Measurements from ENCODE around the gene RIPOR1.

RIPOR1 gene

GRCh38 chr16:67539271-67539670 lies 10.6 kb downstream of the RIPOR1 start:
- no peak for DNase-seq

DNA sequence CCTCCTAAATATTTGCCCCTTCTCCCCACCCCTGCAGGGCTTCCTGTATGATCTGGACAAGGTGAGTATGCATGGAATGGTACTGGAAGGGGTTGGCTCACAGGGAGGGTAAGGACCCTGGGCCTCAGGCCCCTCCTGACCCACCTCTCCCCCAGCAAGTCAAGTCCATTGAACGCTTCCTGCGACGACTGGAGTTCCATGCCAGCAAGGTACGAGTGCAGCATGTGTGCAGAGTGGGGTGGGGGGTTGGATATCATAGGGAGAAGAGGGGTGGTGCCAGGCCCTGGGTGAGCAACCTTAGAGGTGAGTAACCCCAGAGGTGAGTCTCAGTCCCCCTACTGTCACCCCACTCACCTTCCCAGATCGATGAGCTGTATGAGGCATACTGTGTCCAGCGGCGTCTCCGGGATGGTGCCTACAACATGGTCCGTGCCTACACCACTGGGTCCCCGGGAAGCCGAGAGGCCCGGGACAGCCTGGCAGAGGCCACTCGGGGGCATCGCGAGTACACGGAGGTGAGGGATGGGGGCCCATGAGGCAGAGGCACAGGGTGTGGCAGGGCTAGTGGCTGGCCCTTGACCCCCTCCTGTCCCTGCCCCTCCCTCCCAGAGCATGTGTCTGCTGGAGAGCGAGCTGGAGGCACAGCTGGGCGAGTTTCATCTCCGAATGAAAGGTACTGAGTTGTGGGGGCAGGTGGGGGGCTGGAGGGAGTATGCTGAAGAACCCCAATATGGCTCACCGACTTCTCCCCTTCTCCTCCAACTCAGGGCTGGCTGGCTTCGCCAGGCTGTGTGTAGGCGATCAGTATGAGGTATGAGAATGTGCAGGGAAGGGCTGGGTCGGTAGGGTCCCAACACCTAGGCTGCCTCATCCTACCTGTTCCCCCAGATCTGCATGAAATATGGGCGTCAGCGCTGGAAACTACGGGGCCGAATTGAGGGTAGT lies 11.3 kb downstream of the RIPOR1 start:
- DNase-seq, result no peak

DNA sequence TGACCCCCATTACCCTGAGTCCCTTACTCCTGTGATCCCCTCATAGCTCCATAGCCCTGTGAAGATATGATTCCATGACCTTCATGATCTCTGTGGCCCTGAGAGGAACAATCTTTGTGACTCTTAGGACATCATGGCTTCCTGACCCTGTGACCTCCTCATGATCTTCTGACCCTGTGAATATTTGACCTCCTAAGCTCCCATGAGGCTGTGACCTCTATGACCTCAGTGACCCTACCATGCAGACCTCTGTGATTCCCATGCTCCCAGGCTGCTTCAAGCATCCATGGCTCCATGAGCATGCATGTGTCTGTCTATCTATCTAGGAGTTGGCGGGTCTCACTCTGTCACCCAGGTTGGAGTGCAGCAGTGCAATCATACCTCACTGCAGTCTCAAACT lies 12.1 kb downstream of the RIPOR1 start:
- no peak for DNase-seq

DNA sequence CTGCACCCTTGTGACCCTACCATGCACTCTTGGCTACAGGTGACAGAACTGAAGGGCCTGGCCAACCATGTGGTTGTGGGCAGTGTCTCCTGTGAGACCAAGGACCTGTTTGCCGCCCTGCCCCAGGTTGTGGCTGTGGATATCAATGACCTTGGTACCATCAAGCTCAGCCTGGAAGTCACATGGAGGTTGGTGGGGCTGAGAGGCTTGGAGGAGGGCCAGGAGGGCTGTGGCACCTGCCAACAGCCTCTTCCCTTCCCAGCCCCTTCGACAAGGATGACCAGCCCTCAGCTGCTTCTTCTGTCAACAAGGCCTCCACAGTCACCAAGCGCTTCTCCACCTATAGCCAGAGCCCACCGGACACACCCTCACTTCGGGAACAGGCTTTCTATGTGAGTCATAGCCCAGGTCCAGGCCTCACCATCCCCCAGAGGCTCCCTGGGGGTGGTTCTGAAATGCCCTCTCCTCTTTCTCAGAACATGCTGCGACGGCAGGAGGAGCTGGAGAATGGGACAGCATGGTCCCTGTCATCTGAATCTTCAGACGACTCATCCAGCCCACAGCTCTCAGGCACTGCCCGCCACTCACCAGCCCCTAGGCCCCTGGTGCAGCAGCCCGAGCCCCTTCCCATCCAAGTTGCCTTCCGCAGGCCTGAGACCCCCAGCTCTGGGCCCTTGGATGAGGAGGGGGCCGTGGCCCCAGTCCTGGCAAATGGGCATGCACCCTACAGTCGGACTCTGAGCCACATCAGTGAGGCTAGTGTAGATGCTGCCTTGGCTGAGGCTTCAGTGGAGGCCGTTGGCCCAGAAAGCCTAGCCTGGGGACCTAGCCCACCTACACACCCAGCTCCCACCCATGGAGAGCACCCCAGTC lies 13.0 kb downstream of the RIPOR1 start:
- DNase-seq, result peak; percentile 88

- no peak for DNase-seq
Observed at GRCh38 chr16:67542464-67542863, 13.8 kb downstream of the RIPOR1 start.

GRCh38 chr16:67543036-67543435 lies 14.4 kb downstream of the RIPOR1 start:
- no peak for DNase-seq

- DNase-seq, result no peak
Observed at GRCh38 chr16:67543582-67543981, 15.0 kb downstream of the RIPOR1 start.

DNA sequence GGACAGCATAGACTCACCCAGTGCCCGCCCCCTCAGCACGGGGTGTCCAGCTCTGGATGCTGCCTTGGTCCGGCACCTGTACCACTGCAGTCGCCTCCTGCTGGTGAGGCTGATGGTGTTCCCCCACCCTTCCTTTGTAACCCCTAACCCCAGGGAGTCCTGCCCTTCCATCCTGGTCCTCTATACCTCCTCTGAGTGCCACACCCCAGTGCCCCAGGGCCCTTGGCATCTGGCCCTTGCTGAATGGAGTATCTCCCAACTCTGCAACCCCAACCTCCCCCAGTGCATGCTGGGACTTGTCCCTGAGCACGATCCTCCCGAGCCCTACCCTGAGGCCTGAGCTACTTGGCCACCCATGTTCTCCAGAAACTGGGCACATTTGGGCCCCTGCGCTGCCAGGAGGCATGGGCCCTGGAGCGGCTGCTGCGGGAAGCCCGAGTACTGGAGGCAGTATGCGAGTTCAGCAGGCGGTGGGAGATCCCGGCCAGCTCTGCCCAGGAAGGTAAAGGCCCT lies 15.8 kb downstream of the RIPOR1 start:
- DNase-seq, result no peak

- DNase-seq, result no peak
Observed at GRCh38 chr16:67544844-67545664, 16.4 kb downstream of the RIPOR1 start.

DNA sequence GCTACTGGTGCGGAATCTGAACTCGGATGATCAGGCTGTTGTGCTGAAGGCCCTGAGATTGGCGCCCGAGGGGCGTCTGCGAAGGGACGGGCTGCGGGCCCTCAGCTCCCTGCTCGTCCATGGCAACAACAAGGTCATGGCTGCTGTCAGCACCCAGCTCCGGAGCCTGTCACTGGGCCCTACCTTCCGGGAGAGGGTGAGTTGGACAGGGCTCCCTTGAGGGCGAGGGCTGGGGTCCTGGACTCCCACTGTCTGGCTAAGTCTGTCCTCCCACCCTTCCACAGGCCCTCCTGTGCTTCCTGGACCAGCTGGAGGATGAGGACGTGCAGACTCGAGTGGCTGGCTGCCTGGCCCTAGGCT lies 17.0 kb downstream of the RIPOR1 start:
- DNase-seq, result no peak

GRCh38 chr16:67546091-67546501 lies 17.5 kb downstream of the RIPOR1 start:
- no peak for DNase-seq

DNA sequence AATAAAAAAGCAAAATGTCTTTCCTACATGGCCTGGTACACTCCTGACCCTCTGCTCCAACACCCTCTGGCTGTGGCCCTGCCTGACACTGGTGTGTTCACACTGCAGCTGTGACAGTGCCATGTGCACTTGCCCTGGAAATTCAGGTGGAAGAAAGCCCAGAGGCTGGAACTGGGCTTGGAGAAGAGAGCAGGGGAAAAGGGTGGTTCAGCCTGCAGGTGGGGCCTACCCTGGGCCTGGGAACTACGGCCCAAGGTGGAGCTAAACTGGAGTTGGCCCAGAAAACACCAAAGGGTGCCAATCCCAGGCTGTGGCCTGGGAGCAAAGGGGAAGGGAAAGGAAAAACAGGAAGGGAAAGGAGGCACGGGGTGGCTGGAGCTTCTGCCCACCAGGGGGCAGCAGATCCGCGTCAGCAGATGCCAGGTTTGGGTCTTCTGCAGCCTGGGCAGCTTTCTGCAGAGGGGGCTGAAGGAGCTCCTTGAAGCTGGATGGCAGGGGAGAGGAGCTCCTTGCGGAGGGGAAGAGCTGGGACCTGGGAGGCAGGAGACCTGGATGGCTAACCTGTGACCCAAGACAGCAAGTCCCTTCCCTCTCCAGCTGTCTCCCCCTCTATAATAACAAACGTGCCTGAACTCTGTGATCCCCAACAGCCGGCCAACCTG lies 18.3 kb downstream of the RIPOR1 start:
- peak; percentile 42 for DNase-seq

DNA sequence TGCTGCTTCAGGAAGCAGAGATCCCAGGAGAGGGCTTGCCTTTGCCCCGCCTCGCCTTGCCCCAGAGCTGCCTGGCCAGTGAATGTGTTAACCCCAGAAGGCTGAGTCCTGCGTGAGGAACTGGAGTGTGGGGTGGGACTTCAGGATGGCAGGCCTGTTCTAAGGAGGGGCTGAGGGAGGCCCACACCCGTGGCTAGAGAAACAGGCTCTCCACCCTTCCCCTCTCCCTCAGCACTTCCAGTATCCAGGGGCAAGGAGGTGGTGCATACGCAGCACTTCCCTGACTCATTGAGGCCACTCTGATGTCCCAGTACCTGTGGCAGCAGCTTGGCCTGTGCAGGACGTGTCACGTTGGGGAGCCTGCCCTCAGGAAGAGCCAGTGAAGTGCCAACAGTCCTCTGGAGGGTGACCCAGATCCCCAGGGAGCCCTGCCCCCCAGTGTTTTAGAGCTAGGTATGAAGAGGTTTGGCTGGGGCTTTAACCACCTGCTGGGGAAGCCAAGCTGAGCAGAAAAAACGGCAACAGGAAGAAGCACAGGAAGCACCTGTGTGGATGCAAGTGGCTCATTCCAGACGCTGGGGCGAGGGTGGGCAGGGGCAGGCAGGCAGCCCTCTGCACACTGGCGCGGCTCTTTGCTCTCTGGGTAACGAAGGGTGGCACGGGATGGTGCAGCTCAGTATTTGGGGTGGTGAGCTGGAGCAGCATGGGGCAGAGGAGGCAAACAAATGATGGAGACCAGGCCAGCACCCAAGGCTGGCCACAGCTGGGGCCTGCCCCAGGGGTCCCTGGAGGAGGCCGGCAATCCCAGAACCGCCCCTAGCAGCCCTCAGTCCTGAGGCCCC lies 19.0 kb downstream of the RIPOR1 start:
- DNase-seq, result no peak

DNA sequence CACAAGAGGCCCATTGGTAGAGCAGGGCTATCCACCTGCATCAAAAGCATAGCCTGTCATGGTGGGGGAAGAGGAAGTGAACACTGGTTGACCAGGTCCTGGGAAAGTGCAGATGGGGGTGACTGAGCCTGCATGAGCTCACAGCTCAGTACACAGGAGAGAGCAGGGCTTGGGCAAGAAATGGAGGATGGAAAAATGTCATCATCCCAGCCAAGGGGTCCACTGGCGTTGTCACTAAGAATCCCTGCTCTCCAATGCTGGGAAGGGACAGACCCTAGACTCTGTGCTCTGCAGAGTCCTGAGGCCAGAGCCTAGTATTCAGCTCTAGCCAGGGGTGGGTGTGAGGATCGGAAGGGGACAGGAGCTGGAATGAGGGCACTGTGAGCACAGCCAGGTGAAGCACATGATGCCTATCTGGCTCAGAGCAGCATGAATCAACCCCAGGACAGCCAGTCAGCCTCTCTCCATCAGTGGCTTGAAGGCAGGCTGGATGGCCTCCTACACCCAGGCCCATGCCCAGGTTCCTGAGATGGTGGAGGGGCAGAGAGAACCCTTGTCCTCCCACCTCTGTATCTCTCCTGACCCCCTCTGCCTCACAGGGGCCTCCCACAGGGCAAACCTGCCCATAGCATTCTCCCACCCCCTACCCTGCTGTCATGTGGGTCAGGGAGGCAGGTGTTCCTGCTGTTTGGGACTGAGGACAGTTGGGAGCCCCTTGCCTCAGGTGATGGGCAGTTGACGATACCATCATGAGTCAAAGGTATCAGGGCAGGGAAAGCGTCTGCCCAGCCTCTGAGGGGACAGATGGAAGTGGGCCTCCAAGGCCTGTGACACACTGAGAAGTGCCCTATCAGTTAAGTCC lies 19.9 kb downstream of the RIPOR1 start:
- DNase-seq, result no peak

GRCh38 chr16:67549240-67549639 lies 20.6 kb downstream of the RIPOR1 start:
- no peak for DNase-seq

GRCh38 chr16:67549936-67550335 lies 21.3 kb downstream of the RIPOR1 start:
- DNase-seq, result no peak

DNA sequence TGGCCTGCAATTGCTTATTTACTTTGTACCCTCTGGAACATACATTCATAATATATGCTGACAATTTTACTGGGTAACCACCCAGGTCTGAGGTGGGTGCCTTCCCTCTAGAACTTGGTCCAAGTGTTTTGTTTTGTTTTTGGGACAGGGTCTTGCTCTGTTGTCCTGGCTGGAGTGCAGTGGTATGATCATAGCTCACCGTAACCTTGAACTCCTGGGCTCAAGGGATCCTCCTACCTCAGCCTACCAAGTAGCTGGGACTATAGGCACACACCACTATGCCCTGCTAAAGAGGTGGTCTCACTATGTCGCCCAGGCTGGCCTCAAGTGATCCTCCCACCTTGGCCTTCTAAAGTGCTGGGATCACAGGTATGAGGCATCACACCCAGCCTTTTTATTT lies 22.5 kb downstream of the RIPOR1 start:
- DNase-seq, result no peak

DNA sequence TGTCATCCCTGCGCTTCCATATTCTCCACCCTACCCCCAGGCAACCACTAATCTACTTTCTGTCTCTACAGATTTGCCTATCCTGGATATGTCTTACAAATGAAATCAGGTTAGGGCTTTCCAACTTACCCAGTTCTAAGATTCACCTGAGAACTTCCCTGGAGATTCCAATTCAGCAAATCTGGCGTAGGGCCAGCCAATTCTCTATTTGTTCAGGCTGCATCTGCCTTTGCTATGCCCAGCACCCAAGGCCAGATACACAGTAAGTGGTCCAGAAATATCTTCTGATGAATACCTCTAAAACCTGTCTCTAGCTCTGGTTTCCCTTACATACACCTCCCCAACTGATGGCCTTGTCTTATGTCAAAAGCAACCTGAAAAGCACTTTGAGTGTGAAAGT lies 23.3 kb downstream of the RIPOR1 start:
- DNase-seq, result no peak

DNA sequence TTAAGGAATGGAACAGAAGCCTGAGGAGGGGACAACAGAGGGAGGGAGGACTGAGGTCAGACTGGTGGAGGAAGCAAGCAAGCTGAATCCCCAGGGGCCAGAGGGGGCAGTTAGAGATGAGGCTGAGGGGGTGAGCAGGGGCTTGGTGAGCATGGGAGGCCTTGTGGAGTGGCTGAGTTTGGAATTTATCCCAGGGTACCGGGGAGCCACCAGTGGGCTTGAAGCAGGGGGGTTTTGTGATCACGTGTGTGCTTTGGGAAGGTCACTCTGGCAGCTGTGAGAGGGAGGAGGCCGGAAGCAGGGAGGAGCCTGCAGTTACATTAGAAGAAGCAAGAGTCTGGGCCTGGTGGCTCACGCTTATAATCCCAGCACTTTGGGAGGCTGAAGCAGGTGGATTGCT lies 23.8 kb downstream of the RIPOR1 start:
- DNase-seq, result peak; percentile 74

- no peak for DNase-seq
Observed at GRCh38 chr16:67555795-67556212, 27.2 kb downstream of the RIPOR1 start.

Data from SHP77 treated with DMSO at 0.1 percent for 48 hours (cell line).